ENCODE results near the gene ANO10. TPM values are rescaled to one million over a fixed set of nuclear protein-coding genes. Genes with fewer than 3 reads are reported as not detected.

ANO10 gene
- total RNA-seq, 1 experiment from 2014 or later: 26.6 TPM

DNA sequence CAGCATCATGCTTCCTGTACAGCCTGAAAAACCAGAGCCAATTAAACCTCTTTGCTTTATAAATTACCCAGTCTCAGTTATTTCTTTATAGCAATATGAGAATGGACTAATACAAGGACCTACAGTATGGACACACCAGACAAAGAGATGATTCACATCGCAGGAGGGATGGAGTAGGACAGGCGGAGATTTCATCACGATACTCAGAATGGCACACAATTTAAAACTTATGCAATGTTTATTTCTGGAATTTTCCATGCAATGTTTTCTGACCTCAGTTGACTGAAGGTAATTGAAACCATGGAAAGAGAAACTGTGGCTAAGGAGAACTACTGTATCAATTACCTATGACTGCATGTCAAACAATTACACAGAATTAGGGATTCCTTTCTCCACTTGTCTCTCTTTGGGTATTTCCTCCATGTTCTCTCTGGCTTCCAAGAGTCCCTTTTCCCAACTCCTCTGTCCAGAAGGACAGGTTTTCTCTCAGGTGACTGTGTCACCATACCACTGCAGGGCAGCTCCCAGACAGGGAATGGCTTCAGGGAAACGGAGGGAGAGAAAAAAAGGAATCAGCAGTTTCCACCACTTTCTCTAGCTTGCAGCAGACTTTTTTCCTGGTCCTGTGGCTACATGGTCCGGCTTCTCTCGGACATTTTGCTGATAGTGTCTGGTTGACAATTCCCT, 3.0 kb upstream of the ANO10 start:
- Histone ChIP-seq H3K36me3 (ENCODE audit: control insufficient read depth, insufficient read depth, low read length) (no peaks in the 10 kb centered on the region; the same call in 1 of the 2 replicates), H3K4me3 (ENCODE audit: low read depth in 2 of 2, low read length in 2 of 2) (no peak overlapping the region), H3K9me3 (ENCODE audit: control insufficient read depth, insufficient read depth, low read depth, low read length) (no peaks in the 10 kb centered on the region), H3K27me3 (ENCODE audit: control insufficient read depth, insufficient read depth, low read length) (no peaks in the 10 kb centered on the region), H3K27ac (ENCODE audit: low read length) (no peak overlapping the region), H3K4me1 (ENCODE audit: control insufficient read depth, insufficient read depth, low read length) (peaks cover 3% of the 10 kb centered on the region; the same call in 1 of the 2 replicates)
- ChIA-PET CTCF (no interaction called here), POLR2A (no interaction called here)
- ATAC-seq: no peak
- intact Hi-C loops (cut with micrococcal nuclease; ENCODE audit: unreplicated experiment): no loop called here
- no peak for TF ChIP-seq SIN3A (IDR thresholded peaks at IDR 0.05; ENCODE audit: borderline replicate concordance, insufficient read depth, low read depth, low read length)
- no peak for TF ChIP-seq TCF7L2 (IDR thresholded peaks at IDR 0.05; ENCODE audit: low read depth, low read length)
- TF ChIP-seq, protein P1, sequence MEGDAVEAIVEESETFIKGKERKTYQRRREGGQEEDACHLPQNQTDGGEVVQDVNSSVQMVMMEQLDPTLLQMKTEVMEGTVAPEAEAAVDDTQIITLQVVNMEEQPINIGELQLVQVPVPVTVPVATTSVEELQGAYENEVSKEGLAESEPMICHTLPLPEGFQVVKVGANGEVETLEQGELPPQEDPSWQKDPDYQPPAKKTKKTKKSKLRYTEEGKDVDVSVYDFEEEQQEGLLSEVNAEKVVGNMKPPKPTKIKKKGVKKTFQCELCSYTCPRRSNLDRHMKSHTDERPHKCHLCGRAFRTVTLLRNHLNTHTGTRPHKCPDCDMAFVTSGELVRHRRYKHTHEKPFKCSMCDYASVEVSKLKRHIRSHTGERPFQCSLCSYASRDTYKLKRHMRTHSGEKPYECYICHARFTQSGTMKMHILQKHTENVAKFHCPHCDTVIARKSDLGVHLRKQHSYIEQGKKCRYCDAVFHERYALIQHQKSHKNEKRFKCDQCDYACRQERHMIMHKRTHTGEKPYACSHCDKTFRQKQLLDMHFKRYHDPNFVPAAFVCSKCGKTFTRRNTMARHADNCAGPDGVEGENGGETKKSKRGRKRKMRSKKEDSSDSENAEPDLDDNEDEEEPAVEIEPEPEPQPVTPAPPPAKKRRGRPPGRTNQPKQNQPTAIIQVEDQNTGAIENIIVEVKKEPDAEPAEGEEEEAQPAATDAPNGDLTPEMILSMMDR (IDR thresholded peaks at IDR 0.05): no peak
- TF ChIP-seq, protein P2, sequence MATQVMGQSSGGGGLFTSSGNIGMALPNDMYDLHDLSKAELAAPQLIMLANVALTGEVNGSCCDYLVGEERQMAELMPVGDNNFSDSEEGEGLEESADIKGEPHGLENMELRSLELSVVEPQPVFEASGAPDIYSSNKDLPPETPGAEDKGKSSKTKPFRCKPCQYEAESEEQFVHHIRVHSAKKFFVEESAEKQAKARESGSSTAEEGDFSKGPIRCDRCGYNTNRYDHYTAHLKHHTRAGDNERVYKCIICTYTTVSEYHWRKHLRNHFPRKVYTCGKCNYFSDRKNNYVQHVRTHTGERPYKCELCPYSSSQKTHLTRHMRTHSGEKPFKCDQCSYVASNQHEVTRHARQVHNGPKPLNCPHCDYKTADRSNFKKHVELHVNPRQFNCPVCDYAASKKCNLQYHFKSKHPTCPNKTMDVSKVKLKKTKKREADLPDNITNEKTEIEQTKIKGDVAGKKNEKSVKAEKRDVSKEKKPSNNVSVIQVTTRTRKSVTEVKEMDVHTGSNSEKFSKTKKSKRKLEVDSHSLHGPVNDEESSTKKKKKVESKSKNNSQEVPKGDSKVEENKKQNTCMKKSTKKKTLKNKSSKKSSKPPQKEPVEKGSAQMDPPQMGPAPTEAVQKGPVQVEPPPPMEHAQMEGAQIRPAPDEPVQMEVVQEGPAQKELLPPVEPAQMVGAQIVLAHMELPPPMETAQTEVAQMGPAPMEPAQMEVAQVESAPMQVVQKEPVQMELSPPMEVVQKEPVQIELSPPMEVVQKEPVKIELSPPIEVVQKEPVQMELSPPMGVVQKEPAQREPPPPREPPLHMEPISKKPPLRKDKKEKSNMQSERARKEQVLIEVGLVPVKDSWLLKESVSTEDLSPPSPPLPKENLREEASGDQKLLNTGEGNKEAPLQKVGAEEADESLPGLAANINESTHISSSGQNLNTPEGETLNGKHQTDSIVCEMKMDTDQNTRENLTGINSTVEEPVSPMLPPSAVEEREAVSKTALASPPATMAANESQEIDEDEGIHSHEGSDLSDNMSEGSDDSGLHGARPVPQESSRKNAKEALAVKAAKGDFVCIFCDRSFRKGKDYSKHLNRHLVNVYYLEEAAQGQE (IDR thresholded peaks at IDR 0.05; ENCODE audit: insufficient read depth in 1 of 2, low read depth in 2 of 2, low read length in 1 of 2): no peak
- TF ChIP-seq POLR2AphosphoS5 (IDR thresholded peaks at IDR 0.05; ENCODE audit: low read depth, low read length): no peak
- in situ Hi-C loops (cut with HindIII; ENCODE audit: low pct_unique_long_range_greater_than_20kb, low sequenced_read_pairs): no loop called here
- DNase-seq (ENCODE audit: low read depth, low spot score): no peak
- BruUV-seq (replicated peaks): no TSS peak

DNA sequence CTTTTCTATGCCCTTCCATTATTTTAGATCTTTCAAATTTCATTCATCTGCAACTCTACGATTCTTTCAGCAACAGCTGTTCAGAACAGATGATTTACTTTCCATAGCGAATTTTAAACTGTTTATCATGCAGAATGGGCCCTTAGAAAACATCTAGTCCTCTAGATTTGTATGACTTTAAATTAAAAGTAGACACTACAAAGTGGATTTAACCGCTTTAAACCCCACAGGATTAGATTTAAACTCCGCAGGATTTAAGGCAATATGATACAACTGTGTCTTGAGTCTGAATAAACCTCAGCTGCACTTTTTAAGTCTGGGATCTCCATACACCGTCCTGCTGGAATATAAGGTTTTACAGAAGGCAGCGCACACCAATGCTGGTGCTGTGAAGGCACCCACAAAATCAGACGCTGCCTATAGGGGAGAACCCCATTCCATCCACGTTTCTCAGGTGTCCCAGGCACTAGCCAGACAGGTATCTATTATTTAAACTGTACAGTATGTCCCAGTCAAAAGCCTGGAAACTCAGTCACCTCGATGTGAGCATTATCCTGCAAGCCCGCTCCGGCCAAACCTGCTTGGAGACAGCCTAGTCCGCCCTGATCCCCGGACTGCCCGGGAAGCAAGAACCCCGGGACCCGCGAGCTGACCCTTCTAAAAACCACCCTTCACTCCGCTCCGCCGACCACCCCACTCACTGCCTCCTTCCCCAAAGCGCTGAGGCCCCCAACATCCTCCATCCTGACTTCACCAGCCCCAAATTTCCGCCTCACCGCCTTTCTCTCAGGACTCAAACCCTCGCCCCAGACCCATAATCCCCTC, 768 bp downstream of the ANO10 start:
- CTCF ChIA-PET: interaction anchor here (0.7 kb wide), 1 partner anchor 140 kb away, joined by 5 read pairs; no protein-coding TSS in a partner anchor
- Histone ChIP-seq H3K9me3 (ENCODE audit: control insufficient read depth, insufficient read depth, low read depth, low read length) (no peaks in the 10 kb centered on the region), H3K36me3 (ENCODE audit: control insufficient read depth, insufficient read depth, low read length) (no peaks in the 10 kb centered on the region; the same call in 1 of the 2 replicates), H3K4me1 (ENCODE audit: control insufficient read depth, insufficient read depth, low read length) (peaks cover 3% of the 10 kb centered on the region; the same call in 1 of the 2 replicates), H3K27ac (ENCODE audit: low read length) (peak overlapping the region; percentile 51), H3K27me3 (ENCODE audit: control insufficient read depth, insufficient read depth, low read length) (no peaks in the 10 kb centered on the region), H3K4me3 (ENCODE audit: low read depth in 2 of 2, low read length in 2 of 2) (peak overlapping the region; percentile 73 to 79)
- intact Hi-C loops (cut with micrococcal nuclease; ENCODE audit: unreplicated experiment) (no loop called here), in situ Hi-C loops (cut with HindIII; ENCODE audit: low pct_unique_long_range_greater_than_20kb, low sequenced_read_pairs) (no loop called here)
- TF ChIP-seq, protein P1 (IDR thresholded peaks at IDR 0.05): no peak
- TF ChIP-seq POLR2AphosphoS5 (IDR thresholded peaks at IDR 0.05; ENCODE audit: low read depth, low read length): no peak
- TF ChIP-seq, protein P2 (IDR thresholded peaks at IDR 0.05; ENCODE audit: insufficient read depth in 1 of 2, low read depth in 2 of 2, low read length in 1 of 2): no peak
- TF ChIP-seq SIN3A (IDR thresholded peaks at IDR 0.05; ENCODE audit: borderline replicate concordance, insufficient read depth, low read depth, low read length): no peak
- no peak for TF ChIP-seq TCF7L2 (IDR thresholded peaks at IDR 0.05; ENCODE audit: low read depth, low read length)
- POLR2A ChIA-PET: interaction anchor here (0.6 to 0.8 kb wide), 2 partner anchors 23 to 461 kb away, joined by 4 to 10 read pairs; no protein-coding TSS in a partner anchor
- peak; percentile 10; the same call in 1 of the 2 replicates for ATAC-seq
- TSS peak; percentile 85 for BruUV-seq (replicated peaks)
- DNase-seq (ENCODE audit: low read depth, low spot score): no peak

Data from Panc1 (cell line).